ENCODE measurements around the gene SND1. TPM values are rescaled to one million over a fixed set of nuclear protein-coding genes. Genes with fewer than 3 reads are reported as not detected.

The SND1 gene
- total and polyA plus RNA-seq, 2 donors (not counting 1 experiment from before 2014, with no cell fraction given) = 137 to 174 TPM

DNA sequence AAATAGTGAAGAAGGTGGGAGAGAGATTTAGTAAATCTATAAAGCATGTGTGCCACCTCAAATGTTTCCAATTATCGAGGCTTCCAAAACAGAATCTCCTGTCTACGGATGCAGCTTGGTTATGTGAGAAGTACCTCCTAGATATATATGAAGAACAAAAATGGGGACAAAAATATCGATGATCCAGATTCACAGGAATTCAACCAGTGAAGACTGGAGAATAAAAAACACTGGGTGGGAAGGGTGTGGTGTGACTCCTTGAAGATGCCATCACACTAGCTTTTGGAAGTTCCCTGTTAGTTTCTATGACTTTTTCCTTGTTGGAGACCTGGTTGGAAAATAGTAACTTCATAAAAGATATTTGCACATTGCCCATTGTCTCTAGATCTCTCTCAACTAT is 226.8 kb downstream of the SND1 start:
- Histone ChIP-seq H3K4me1 (ENCODE audit: control insufficient read depth, extremely low read depth, insufficient read depth, low read length) (peaks cover 10% of the 10 kb centered on the region), H3K36me3 (ENCODE audit: control insufficient read depth, insufficient read depth, low read length) (no peaks in the 10 kb centered on the region), H3K27ac (ENCODE audit: insufficient read depth, low read length) (no peak overlapping the region), H2AFZ (ENCODE audit: low read length) (no peak overlapping the region), H3K79me2 (ENCODE audit: control insufficient read depth, insufficient read depth, low read length) (peaks cover 10% of the 10 kb centered on the region), H3K9ac (ENCODE audit: insufficient read depth, low read length) (no peak overlapping the region), H3K4me2 (ENCODE audit: extremely low read depth, insufficient read depth, low read length) (no peak overlapping the region), H4K20me1 (ENCODE audit: control insufficient read depth, extremely low read depth, insufficient read depth, low read length) (no peaks in the 10 kb centered on the region), H3K27me3 (ENCODE audit: control insufficient read depth, insufficient read depth, low read length) (no peaks in the 10 kb centered on the region), H3K9me3 (ENCODE audit: control insufficient read depth, insufficient read depth, low read depth, low read length) (no peaks in the 10 kb centered on the region), H3K4me3 (replicated peaks in 1 of 4; ENCODE audit: control extremely low read depth in 1 of 4, insufficient read depth in 1 of 4, low read depth in 3 of 4, low read length in 4 of 4) (no peak overlapping the region)
- DNase-seq (ENCODE audit: low read depth in 2 of 2) = no peak
- TF ChIP-seq, protein P1, sequence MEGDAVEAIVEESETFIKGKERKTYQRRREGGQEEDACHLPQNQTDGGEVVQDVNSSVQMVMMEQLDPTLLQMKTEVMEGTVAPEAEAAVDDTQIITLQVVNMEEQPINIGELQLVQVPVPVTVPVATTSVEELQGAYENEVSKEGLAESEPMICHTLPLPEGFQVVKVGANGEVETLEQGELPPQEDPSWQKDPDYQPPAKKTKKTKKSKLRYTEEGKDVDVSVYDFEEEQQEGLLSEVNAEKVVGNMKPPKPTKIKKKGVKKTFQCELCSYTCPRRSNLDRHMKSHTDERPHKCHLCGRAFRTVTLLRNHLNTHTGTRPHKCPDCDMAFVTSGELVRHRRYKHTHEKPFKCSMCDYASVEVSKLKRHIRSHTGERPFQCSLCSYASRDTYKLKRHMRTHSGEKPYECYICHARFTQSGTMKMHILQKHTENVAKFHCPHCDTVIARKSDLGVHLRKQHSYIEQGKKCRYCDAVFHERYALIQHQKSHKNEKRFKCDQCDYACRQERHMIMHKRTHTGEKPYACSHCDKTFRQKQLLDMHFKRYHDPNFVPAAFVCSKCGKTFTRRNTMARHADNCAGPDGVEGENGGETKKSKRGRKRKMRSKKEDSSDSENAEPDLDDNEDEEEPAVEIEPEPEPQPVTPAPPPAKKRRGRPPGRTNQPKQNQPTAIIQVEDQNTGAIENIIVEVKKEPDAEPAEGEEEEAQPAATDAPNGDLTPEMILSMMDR (conservative IDR thresholded peaks at IDR 0.05 in 1 of 2, IDR thresholded peaks at IDR 0.05 in 1 of 2; ENCODE audit: low read depth in 1 of 2, low read length in 2 of 2) = no peak
- TF ChIP-seq EZH2 (IDR thresholded peaks at IDR 0.05; ENCODE audit: low read length, missing control alignments) = no peak

DNA sequence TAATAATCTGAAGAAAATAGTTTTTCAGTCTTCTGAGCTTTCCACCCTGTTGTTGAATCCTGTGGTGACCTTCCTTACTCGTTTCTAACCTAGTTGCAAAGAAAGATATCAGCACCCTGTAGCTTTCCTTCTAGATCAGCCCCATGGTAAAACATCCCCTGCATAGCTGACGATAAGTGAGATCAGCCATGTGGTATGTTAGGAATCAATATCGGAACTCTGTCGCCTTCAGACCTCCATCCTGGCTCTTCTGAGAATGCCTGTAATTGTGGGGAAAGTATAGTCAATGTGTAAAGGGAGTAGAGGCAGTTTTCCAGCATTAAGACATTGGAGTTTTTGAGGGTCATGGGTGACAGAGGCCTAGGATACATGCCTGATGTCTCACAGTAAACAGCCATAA is 227.4 kb downstream of the SND1 start:
- no peaks in the 10 kb centered on the region for H3K27me3 ChIP-seq (ENCODE audit: control insufficient read depth, insufficient read depth, low read length)
- peaks cover 7% of the 10 kb centered on the region for H3K4me1 ChIP-seq (ENCODE audit: control insufficient read depth, extremely low read depth, insufficient read depth, low read length)
- TF ChIP-seq, protein P1 (conservative IDR thresholded peaks at IDR 0.05 in 1 of 2, IDR thresholded peaks at IDR 0.05 in 1 of 2; ENCODE audit: low read depth in 1 of 2, low read length in 2 of 2) = no peak
- TF ChIP-seq EZH2 (IDR thresholded peaks at IDR 0.05; ENCODE audit: low read length, missing control alignments) = no peak
- H3K9me3 ChIP-seq (ENCODE audit: control insufficient read depth, insufficient read depth, low read depth, low read length) = no peaks in the 10 kb centered on the region
- H3K27ac ChIP-seq (ENCODE audit: insufficient read depth, low read length) = no peak overlapping the region
- no peak overlapping the region for H2AFZ ChIP-seq (ENCODE audit: low read length)
- no peaks in the 10 kb centered on the region for H3K36me3 ChIP-seq (ENCODE audit: control insufficient read depth, insufficient read depth, low read length)
- no peaks in the 10 kb centered on the region for H4K20me1 ChIP-seq (ENCODE audit: control insufficient read depth, extremely low read depth, insufficient read depth, low read length)
- H3K4me2 ChIP-seq (ENCODE audit: extremely low read depth, insufficient read depth, low read length) = no peak overlapping the region
- H3K79me2 ChIP-seq (ENCODE audit: control insufficient read depth, insufficient read depth, low read length) = peaks cover 10% of the 10 kb centered on the region
- DNase-seq (ENCODE audit: low read depth in 2 of 2) = peak in 1 of 2 donors; percentile 41
- H3K4me3 ChIP-seq (replicated peaks in 1 of 4; ENCODE audit: control extremely low read depth in 1 of 4, insufficient read depth in 1 of 4, low read depth in 3 of 4, low read length in 4 of 4) = no peak overlapping the region
- no peak overlapping the region for H3K9ac ChIP-seq (ENCODE audit: insufficient read depth, low read length)

DNA sequence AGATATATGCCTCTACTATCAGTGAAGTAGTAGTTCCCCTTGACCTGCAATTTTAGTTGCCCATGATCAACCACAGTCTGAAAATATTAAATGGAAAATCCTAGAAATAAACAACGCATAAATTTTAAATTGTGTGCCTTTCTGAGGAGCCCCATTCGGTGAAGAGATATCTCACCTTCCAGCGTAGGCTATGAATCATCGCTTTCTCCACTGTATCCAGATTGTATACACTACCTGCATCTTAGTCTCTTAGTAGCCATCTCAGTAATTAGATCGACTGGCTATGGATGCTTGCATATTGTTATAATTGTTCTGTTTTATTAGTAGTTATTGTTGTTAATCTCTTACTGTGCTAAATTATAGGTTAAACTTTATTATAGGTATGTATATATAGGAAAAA is 227.9 kb downstream of the SND1 start:
- Histone ChIP-seq H3K27ac (ENCODE audit: insufficient read depth, low read length) (no peak overlapping the region), H3K4me1 (ENCODE audit: control insufficient read depth, extremely low read depth, insufficient read depth, low read length) (peaks cover 7% of the 10 kb centered on the region)

More for the DNA sequence above, 227.9 kb downstream of the SND1 start:
- no peaks in the 10 kb centered on the region for H3K36me3 ChIP-seq (ENCODE audit: control insufficient read depth, insufficient read depth, low read length)
- no peaks in the 10 kb centered on the region for H3K27me3 ChIP-seq (ENCODE audit: control insufficient read depth, insufficient read depth, low read length)
- no peak overlapping the region for H3K4me3 ChIP-seq (replicated peaks in 1 of 4; ENCODE audit: control extremely low read depth in 1 of 4, insufficient read depth in 1 of 4, low read depth in 3 of 4, low read length in 4 of 4)
- no peak for TF ChIP-seq EZH2 (IDR thresholded peaks at IDR 0.05; ENCODE audit: low read length, missing control alignments)
- TF ChIP-seq, protein P1 (conservative IDR thresholded peaks at IDR 0.05 in 1 of 2, IDR thresholded peaks at IDR 0.05 in 1 of 2; ENCODE audit: low read depth in 1 of 2, low read length in 2 of 2) = no peak
- H2AFZ ChIP-seq (ENCODE audit: low read length) = no peak overlapping the region
- H3K9ac ChIP-seq (ENCODE audit: insufficient read depth, low read length) = no peak overlapping the region
- no peaks in the 10 kb centered on the region for H3K9me3 ChIP-seq (ENCODE audit: control insufficient read depth, insufficient read depth, low read depth, low read length)
- no peak overlapping the region for H3K4me2 ChIP-seq (ENCODE audit: extremely low read depth, insufficient read depth, low read length)
- DNase-seq (ENCODE audit: low read depth in 2 of 2) = no peak
- no peaks in the 10 kb centered on the region for H4K20me1 ChIP-seq (ENCODE audit: control insufficient read depth, extremely low read depth, insufficient read depth, low read length)
- H3K79me2 ChIP-seq (ENCODE audit: control insufficient read depth, insufficient read depth, low read length) = peaks cover 10% of the 10 kb centered on the region
